Measurements from ENCODE around the gene CLRN3.

The CLRN3 gene

GRCh38 chr10:127911867-127912257, 19.1 kb upstream of the CLRN3 start:
- Histone ChIP-seq H3K36me3 (ENCODE audit: control insufficient read depth in 1 of 2, insufficient read depth in 2 of 2, low read length in 2 of 2) (no peaks in the 10 kb centered on the region), H2AFZ (ENCODE audit: insufficient read depth, low read length, poor library complexity) (no peak overlapping the region), H3K18ac (ENCODE audit: low read length) (no peak overlapping the region), H3K27me3 (ENCODE audit: insufficient read depth, low read length) (no peaks in the 10 kb centered on the region), H3K79me1 (ENCODE audit: low read length) (peaks cover 19% of the 10 kb centered on the region), H3K14ac (ENCODE audit: low read length) (no peak overlapping the region), H3K79me2 (ENCODE audit: control insufficient read depth, insufficient read depth, low read length, poor library complexity) (peaks cover 4% of the 10 kb centered on the region), H3K27ac (ENCODE audit: low read depth, low read length) (no peak overlapping the region), H4K12ac (ENCODE audit: low read depth, low read length) (no peak overlapping the region), H3K9me3 (ENCODE audit: insufficient read depth, low read depth, low read length) (peaks cover 3% of the 10 kb centered on the region), H2AK5ac (ENCODE audit: low read length) (no peak overlapping the region), H4K8ac (ENCODE audit: low read depth, low read length) (no peak overlapping the region), H3K4me1 (ENCODE audit: control insufficient read depth in 1 of 2, insufficient read depth in 2 of 2, low read length in 2 of 2) (peaks cover 19 to 35% of the 10 kb centered on the region in 2 experiments), H3K4me3 (ENCODE audit: low read depth, low read length) (no peak overlapping the region), H3K4me2 (ENCODE audit: low read length) (no peak overlapping the region), H4K91ac (ENCODE audit: low read depth, low read length) (no peak overlapping the region), H2BK5ac (ENCODE audit: low read depth, low read length, poor library complexity) (no peak overlapping the region), H2BK12ac (ENCODE audit: low read length) (no peak overlapping the region), H3K4ac (ENCODE audit: low read depth, low read length) (no peak overlapping the region), H2BK120ac (ENCODE audit: insufficient read depth, low read length, poor library complexity) (no peak overlapping the region), H3K9ac (ENCODE audit: low read length) (no peak overlapping the region), H3K23ac (ENCODE audit: low read length) (no peak overlapping the region)
- DNase-seq, result no peak
- WGBS (ENCODE audit: extremely low coverage, insufficient coverage, insufficient read length), result no CpG with 5 or more reads among the region's 4 CpGs

GRCh38 chr10:127911218-127911866, 18.6 kb upstream of the CLRN3 start:
- Histone ChIP-seq H3K23ac (ENCODE audit: low read length) (no peak overlapping the region), H4K8ac (ENCODE audit: low read depth, low read length) (no peak overlapping the region), H2AK5ac (ENCODE audit: low read length) (peak overlapping the region; percentile 0), H3K36me3 (ENCODE audit: control insufficient read depth in 1 of 2, insufficient read depth in 2 of 2, low read length in 2 of 2) (no peaks in the 10 kb centered on the region), H3K27ac (ENCODE audit: low read depth, low read length) (no peak overlapping the region), H2BK5ac (ENCODE audit: low read depth, low read length, poor library complexity) (no peak overlapping the region), H3K4me2 (ENCODE audit: low read length) (no peak overlapping the region), H2BK12ac (ENCODE audit: low read length) (no peak overlapping the region), H3K18ac (ENCODE audit: low read length) (no peak overlapping the region), H3K79me2 (ENCODE audit: control insufficient read depth, insufficient read depth, low read length, poor library complexity) (peaks cover 4% of the 10 kb centered on the region), H2AFZ (ENCODE audit: insufficient read depth, low read length, poor library complexity) (no peak overlapping the region), H3K14ac (ENCODE audit: low read length) (no peak overlapping the region), H3K27me3 (ENCODE audit: insufficient read depth, low read length) (no peaks in the 10 kb centered on the region), H3K9me3 (ENCODE audit: insufficient read depth, low read depth, low read length) (peaks cover 3% of the 10 kb centered on the region), H3K4me1 (ENCODE audit: control insufficient read depth in 1 of 2, insufficient read depth in 2 of 2, low read length in 2 of 2) (peaks cover 17 to 37% of the 10 kb centered on the region in 2 experiments), H3K4me3 (ENCODE audit: low read depth, low read length) (no peak overlapping the region), H3K79me1 (ENCODE audit: low read length) (peaks cover 18% of the 10 kb centered on the region), H3K9ac (ENCODE audit: low read length) (no peak overlapping the region), H4K12ac (ENCODE audit: low read depth, low read length) (no peak overlapping the region), H4K91ac (ENCODE audit: low read depth, low read length) (no peak overlapping the region), H3K4ac (ENCODE audit: low read depth, low read length) (no peak overlapping the region), H2BK120ac (ENCODE audit: insufficient read depth, low read length, poor library complexity) (peak overlapping the region; percentile 1)
- no CpG with 5 or more reads among the region's 10 CpGs for WGBS (ENCODE audit: extremely low coverage, insufficient coverage, insufficient read length)
- DNase-seq, result no peak

GRCh38 chr10:127910464-127910770, 17.7 kb upstream of the CLRN3 start:
- Histone ChIP-seq H3K23ac (ENCODE audit: low read length) (no peak overlapping the region), H3K14ac (ENCODE audit: low read length) (no peak overlapping the region), H3K4me1 (ENCODE audit: control insufficient read depth in 1 of 2, insufficient read depth in 2 of 2, low read length in 2 of 2) (peaks cover 17 to 37% of the 10 kb centered on the region in 2 experiments), H2AK5ac (ENCODE audit: low read length) (no peak overlapping the region), H3K4me3 (ENCODE audit: low read depth, low read length) (no peak overlapping the region), H3K9ac (ENCODE audit: low read length) (no peak overlapping the region), H4K12ac (ENCODE audit: low read depth, low read length) (no peak overlapping the region), H4K91ac (ENCODE audit: low read depth, low read length) (no peak overlapping the region), H3K27me3 (ENCODE audit: insufficient read depth, low read length) (no peaks in the 10 kb centered on the region), H3K36me3 (ENCODE audit: control insufficient read depth in 1 of 2, insufficient read depth in 2 of 2, low read length in 2 of 2) (no peaks in the 10 kb centered on the region), H3K79me2 (ENCODE audit: control insufficient read depth, insufficient read depth, low read length, poor library complexity) (peaks cover 4% of the 10 kb centered on the region), H2BK5ac (ENCODE audit: low read depth, low read length, poor library complexity) (no peak overlapping the region), H4K8ac (ENCODE audit: low read depth, low read length) (no peak overlapping the region), H3K4me2 (ENCODE audit: low read length) (no peak overlapping the region), H2BK120ac (ENCODE audit: insufficient read depth, low read length, poor library complexity) (no peak overlapping the region), H3K27ac (ENCODE audit: low read depth, low read length) (no peak overlapping the region), H3K18ac (ENCODE audit: low read length) (no peak overlapping the region), H2BK12ac (ENCODE audit: low read length) (no peak overlapping the region), H3K4ac (ENCODE audit: low read depth, low read length) (no peak overlapping the region), H3K9me3 (ENCODE audit: insufficient read depth, low read depth, low read length) (peaks cover 3% of the 10 kb centered on the region), H3K79me1 (ENCODE audit: low read length) (peaks cover 18% of the 10 kb centered on the region), H2AFZ (ENCODE audit: insufficient read depth, low read length, poor library complexity) (no peak overlapping the region)
- no peak for DNase-seq
- no CpG with 5 or more reads among the region's 2 CpGs for WGBS (ENCODE audit: extremely low coverage, insufficient coverage, insufficient read length)

GRCh38 chr10:127909716-127910463, 17.1 kb upstream of the CLRN3 start:
- Histone ChIP-seq H3K18ac (ENCODE audit: low read length) (peak overlapping the region; percentile 6), H3K27me3 (ENCODE audit: insufficient read depth, low read length) (no peaks in the 10 kb centered on the region)

More at GRCh38 chr10:127909716-127910463, 17.1 kb upstream of the CLRN3 start:
- Histone ChIP-seq H2BK120ac (ENCODE audit: insufficient read depth, low read length, poor library complexity) (no peak overlapping the region), H3K4me1 (ENCODE audit: control insufficient read depth in 1 of 2, insufficient read depth in 2 of 2, low read length in 2 of 2) (peaks cover 17 to 39% of the 10 kb centered on the region in 2 experiments), H3K36me3 (ENCODE audit: control insufficient read depth in 1 of 2, insufficient read depth in 2 of 2, low read length in 2 of 2) (no peaks in the 10 kb centered on the region), H4K91ac (ENCODE audit: low read depth, low read length) (peak overlapping the region; percentile 6), H3K14ac (ENCODE audit: low read length) (no peak overlapping the region), H2AK5ac (ENCODE audit: low read length) (peak overlapping the region; percentile 8), H3K4me3 (ENCODE audit: low read depth, low read length) (no peak overlapping the region), H3K9ac (ENCODE audit: low read length) (no peak overlapping the region), H4K12ac (ENCODE audit: low read depth, low read length) (no peak overlapping the region), H3K79me1 (ENCODE audit: low read length) (peaks cover 18% of the 10 kb centered on the region), H3K27ac (ENCODE audit: low read depth, low read length) (no peak overlapping the region), H2BK12ac (ENCODE audit: low read length) (peak overlapping the region; percentile 1), H2BK5ac (ENCODE audit: low read depth, low read length, poor library complexity) (no peak overlapping the region), H3K79me2 (ENCODE audit: control insufficient read depth, insufficient read depth, low read length, poor library complexity) (peaks cover 4% of the 10 kb centered on the region), H3K23ac (ENCODE audit: low read length) (no peak overlapping the region), H2AFZ (ENCODE audit: insufficient read depth, low read length, poor library complexity) (no peak overlapping the region), H3K9me3 (ENCODE audit: insufficient read depth, low read depth, low read length) (peaks cover 3% of the 10 kb centered on the region), H3K4ac (ENCODE audit: low read depth, low read length) (no peak overlapping the region), H4K8ac (ENCODE audit: low read depth, low read length) (no peak overlapping the region), H3K4me2 (ENCODE audit: low read length) (no peak overlapping the region)
- DNase-seq, result no peak
- no CpG with 5 or more reads among the region's 7 CpGs for WGBS (ENCODE audit: extremely low coverage, insufficient coverage, insufficient read length)

All from trophoblast cell (in vitro differentiated cells and primary cell).